ENCODE measurements around the gene RYR2.
"Not testable (repeated sequence)": the region's sequence is repeated elsewhere in the genome, so short reads cannot be mapped to it uniquely, and the experiment has no call there.

Gene RYR2

GRCh38 chr1:237591353-237591752, 549.4 kb downstream of the RYR2 start:
- DNase-seq = no peak

- DNase-seq = not testable (repeated sequence)
Measured at GRCh38 chr1:237603036-237603568, 561.1 kb downstream of the RYR2 start.

- DNase-seq = no peak
Measured at GRCh38 chr1:237608433-237608832, 566.4 kb downstream of the RYR2 start.

- DNase-seq = no peak
Measured at GRCh38 chr1:237610157-237610556, 568.2 kb downstream of the RYR2 start.

GRCh38 chr1:237613984-237614383, 572.0 kb downstream of the RYR2 start:
- no peak for DNase-seq

GRCh38 chr1:237619553-237619952, 577.6 kb downstream of the RYR2 start:
- no peak for DNase-seq

GRCh38 chr1:237634922-237635321, 592.9 kb downstream of the RYR2 start:
- no peak for DNase-seq

- no peak for DNase-seq
Measured at GRCh38 chr1:237638555-237638954, 596.6 kb downstream of the RYR2 start.

- no peak for DNase-seq
Measured at GRCh38 chr1:237640011-237640671, 598.2 kb downstream of the RYR2 start.

GRCh38 chr1:237640966-237641365, 599.0 kb downstream of the RYR2 start:
- DNase-seq = no peak

GRCh38 chr1:237650809-237651208, 608.8 kb downstream of the RYR2 start:
- DNase-seq = no peak

- no peak for DNase-seq
Measured at GRCh38 chr1:237655778-237656177, 613.8 kb downstream of the RYR2 start.

GRCh38 chr1:237664348-237664747, 622.4 kb downstream of the RYR2 start:
- no peak for DNase-seq

- no peak for DNase-seq
Measured at GRCh38 chr1:237670302-237670701, 628.3 kb downstream of the RYR2 start.

- no peak for DNase-seq
Measured at GRCh38 chr1:237671262-237671661, 629.3 kb downstream of the RYR2 start.

GRCh38 chr1:237671935-237672334, 630.0 kb downstream of the RYR2 start:
- DNase-seq = no peak

- DNase-seq = no peak
Measured at GRCh38 chr1:237672748-237673147, 630.8 kb downstream of the RYR2 start.

GRCh38 chr1:237673631-237674030, 631.6 kb downstream of the RYR2 start:
- DNase-seq = no peak

- no peak for DNase-seq
Measured at GRCh38 chr1:237677979-237678378, 636.0 kb downstream of the RYR2 start.

- DNase-seq = no peak
Measured at GRCh38 chr1:237679687-237680086, 637.7 kb downstream of the RYR2 start.

GRCh38 chr1:237681210-237681609, 639.2 kb downstream of the RYR2 start:
- DNase-seq = no peak

- no peak for DNase-seq
Measured at GRCh38 chr1:237684236-237684635, 642.3 kb downstream of the RYR2 start.

GRCh38 chr1:237685551-237685950, 643.6 kb downstream of the RYR2 start:
- DNase-seq = no peak

- DNase-seq = no peak
Measured at GRCh38 chr1:237687804-237688203, 645.8 kb downstream of the RYR2 start.

GRCh38 chr1:237690656-237691055, 648.7 kb downstream of the RYR2 start:
- no peak for DNase-seq

All from stimulated activated CD4-positive, alpha-beta T cell treated with anti-CD3 and anti-CD28 coated beads, Interleukin-12 subunit alpha, Interleukin-12 subunit beta, amount 100 ng/mL, for 4 hours (primary cell).